DMS53 treated with DMSO at 0.1 percent for 48 hours (cell line): ENCODE data around the gene WDR53.
"Not testable (repeated sequence)": the region's sequence is repeated elsewhere in the genome, so short reads cannot be mapped to it uniquely, and the experiment has no call there.

Experiments used
- DNase-seq: peaks from one replicate; lab custom pipeline; 2025; ENCODE audit not compliant: unreplicated experiment; lab: John Stamatoyannopoulos, UW

The WDR53 gene

DNA sequence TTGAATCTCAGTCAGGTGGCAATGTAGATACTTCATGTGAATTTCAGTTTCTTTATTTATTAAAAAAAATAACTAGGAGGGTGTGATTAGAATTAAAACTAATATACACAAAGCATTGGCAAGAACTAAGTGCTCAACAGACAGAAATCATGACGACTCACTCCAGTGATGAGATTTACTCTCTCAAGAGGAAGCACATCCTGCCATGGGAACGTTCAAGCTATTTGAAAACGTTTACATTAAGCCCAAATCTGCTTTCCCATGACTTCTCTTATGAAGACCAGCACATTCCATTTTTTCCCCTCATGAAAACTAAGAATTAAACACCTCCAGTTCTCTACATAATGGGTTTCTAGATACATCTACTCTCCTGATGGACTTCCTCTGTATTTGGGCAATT lies 8.5 kb downstream of the WDR53 start:
- DNase-seq: no peak

- DNase-seq: no peak
Observed at GRCh38 chr3:196558476-196558875, 9.9 kb downstream of the WDR53 start.

DNA sequence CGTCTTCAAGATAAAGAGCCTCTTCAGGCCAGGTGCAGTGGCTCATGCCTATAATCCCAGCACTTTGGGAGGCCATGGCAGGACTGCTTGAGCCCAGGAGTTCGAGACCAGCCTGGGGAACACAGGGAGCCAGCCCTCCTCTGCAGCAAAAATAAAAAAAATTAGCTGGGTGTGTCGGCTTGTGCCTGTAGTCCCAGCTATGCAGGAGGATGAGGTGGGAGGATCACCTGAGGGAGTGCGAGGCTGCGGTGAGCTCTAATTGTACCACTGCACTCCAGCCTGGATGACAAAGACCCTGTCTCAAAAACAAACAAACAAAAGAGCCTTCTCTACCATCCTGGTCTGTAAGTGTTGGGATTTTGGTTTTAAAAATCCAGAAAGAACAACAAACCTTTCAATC lies 11.1 kb downstream of the WDR53 start:
- DNase-seq: no peak

DNA sequence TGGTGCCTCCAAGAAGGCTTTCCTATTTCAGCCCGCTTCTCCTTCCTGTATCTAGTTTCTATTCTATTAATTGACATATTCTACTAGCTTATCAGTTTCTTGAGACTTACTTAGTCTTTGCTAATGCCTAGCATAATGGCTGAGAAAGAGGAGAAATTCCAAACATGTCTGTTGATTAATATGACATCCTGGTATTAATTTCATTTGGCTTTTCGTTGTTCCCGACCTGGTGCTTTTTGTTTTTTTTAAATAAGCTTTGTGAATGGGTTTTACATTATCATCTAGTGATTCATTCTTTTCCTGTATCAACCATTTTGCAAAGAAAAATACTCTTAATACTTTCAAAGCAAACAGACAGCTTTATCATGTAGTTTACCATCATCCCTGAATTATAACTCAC lies 13.1 kb downstream of the WDR53 start:
- no peak for DNase-seq

DNA sequence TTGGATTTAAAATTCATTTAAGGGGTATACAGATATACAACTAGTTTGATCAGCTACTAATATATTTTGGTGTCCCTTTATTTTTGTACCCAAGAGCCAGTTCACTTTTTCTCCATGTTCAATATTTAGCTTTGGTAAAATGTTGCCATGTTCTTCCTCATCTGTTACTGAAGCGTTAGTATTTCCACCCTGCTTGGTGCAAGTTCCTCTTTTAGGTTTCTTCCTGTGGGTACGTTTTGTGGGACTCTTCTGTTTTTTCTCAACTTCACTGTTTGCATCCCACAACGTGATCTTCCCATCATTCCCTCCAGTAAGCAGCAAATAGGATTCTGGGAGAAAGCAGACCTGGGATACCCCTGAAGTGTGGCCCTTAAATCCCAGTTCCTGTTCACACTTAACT lies 14.1 kb downstream of the WDR53 start:
- no peak for DNase-seq

GRCh38 chr3:196553551-196553950 lies 14.8 kb downstream of the WDR53 start:
- no peak for DNase-seq

DNA sequence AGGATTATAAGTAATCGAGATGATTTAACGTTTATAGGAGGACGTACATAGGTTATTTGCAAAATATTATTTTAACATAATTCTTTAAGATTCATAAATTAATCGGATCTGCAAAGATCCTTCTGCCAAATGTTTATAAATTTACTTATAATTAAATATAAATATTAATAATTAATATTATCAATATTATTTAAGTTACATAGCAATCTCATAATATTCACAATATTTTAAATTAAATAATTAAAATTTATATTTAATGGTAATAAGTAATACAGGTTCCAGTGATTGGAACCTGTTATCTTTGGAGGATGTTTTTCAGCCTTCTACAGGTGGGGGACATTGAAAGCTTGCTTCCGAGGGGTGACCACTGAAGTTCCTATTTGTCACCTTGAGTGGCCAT lies 16.1 kb downstream of the WDR53 start:
- no peak for DNase-seq

DNA sequence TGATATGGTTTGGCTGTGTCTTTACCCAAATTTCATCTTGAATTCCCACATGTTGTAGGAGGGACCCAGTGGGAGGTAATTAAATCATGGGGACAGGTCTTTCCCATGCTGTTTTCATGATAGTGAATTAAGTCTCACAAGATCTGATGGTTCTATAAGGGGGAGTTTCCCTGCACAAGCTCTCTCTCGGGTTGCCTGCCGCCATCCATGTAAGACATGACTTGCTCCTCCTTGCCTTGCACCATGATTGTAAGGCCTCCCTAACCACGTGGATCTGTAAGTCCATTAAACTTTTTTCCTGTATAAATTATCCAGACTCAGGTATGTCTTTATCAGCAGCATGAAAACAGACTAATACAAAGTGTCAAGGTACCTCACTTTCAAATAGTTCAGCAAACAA lies 18.2 kb downstream of the WDR53 start:
- not testable (repeated sequence) for DNase-seq

- not testable (repeated sequence) for DNase-seq
Observed at GRCh38 chr3:196549312-196549711, 19.0 kb downstream of the WDR53 start.

DNA sequence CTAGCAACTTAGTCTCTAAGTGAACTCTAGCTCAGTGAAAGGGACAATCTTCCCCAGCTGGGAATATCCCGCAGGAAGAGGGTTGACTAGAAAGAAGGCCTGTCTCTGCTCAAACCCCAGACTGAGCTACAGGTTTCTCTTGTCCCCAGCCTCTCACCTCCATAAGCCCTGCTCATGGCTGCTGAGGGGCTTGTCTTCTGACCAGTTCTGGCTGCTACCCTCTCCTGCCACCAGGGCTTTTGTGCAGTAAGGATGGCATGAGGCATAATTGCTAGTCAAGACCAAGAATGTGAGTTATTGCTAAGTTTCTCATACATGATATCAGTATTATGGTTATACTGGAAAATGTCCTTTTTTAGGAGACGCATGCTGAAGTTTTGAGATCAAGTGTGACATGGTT lies 21.3 kb downstream of the WDR53 start:
- no peak for DNase-seq

DNA sequence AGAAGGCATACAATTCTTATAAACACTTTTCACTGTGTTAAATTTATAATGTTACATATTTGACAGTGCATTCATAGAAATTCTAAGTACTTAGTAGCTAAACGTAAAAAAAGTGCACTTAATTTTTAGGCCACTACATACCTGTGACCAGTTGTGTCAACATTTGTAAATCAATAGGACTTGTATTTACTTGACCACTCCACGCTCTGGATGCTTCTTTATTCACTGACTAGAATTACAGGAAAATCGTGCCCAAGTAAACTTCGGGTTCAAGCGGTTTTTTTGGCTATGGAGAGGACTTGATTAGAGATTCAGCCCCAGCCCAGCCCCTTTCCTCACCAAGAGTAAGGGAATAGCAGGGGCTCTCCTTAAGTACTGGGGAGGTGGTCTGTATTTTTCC lies 21.8 kb downstream of the WDR53 start:
- DNase-seq: no peak

GRCh38 chr3:196544491-196544992 lies 23.8 kb downstream of the WDR53 start:
- no peak for DNase-seq

DNA sequence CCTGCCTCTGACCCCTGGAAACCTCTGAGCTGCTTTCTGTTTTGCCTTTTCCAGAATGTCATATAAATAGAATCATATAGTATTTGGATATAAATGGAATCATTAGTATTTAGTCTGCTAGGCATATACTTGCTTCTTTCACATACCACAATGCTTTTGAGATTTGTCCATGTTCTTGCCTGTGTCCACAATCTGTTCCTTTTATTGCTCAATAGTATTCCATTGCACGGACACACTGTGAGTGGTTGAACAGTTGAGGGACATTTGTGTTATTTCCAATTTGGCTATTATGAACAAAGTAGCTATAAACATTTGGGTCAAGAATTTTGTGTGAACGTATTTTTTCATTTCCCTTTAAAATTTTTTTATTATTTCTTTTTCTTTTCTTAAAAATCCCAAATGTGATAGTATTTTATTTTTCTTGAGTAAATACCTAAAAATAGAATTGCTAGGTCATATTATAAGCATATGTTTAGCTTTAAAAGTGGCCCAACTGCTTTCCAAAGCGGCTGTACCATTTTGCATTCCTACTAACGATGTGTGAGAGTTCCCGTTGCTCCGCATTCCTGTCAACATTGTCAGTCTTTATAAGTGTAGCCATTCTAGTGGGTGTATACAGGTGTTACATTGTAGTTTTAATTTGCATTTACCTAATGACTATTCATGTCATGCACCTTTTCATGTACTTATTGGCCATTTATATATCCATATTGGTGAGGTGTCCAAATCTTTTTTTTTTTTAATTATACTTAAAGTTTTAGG lies 26.5 kb downstream of the WDR53 start:
- DNase-seq: no peak

- no peak for DNase-seq
Observed at GRCh38 chr3:196537319-196537984, 30.9 kb downstream of the WDR53 start.

GRCh38 chr3:196533260-196533681 lies 35.1 kb downstream of the WDR53 start:
- no peak for DNase-seq

- no peak for DNase-seq
Observed at GRCh38 chr3:196531418-196531817, 36.9 kb downstream of the WDR53 start.

GRCh38 chr3:196528639-196529233 lies 39.6 kb downstream of the WDR53 start:
- peak; percentile 49 for DNase-seq

GRCh38 chr3:196525141-196525540 lies 43.2 kb downstream of the WDR53 start:
- no peak for DNase-seq

DNA sequence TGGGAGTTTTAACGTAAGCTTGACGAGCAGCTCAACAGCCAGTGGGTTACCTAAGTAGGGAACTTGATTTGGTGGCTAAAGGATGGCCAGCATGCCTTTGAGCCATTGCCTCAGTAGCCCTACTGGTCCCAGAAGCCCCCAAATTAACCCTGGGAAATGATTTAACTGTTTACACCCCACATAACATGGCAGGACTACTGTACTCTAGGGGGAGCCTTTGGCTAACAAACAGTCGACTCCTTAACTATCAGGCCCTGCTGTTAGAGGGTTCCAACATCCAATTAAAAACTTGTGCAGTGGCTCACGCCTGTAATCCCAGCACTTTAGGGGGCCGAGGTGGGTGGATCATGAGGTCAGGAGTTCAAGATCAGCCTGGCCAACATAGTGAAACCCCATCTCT lies 43.8 kb downstream of the WDR53 start:
- no peak for DNase-seq

GRCh38 chr3:196523841-196524240 lies 44.5 kb downstream of the WDR53 start:
- DNase-seq: no peak

- DNase-seq: not testable (repeated sequence)
Observed at GRCh38 chr3:196521291-196521690, 47.1 kb downstream of the WDR53 start.

DNA sequence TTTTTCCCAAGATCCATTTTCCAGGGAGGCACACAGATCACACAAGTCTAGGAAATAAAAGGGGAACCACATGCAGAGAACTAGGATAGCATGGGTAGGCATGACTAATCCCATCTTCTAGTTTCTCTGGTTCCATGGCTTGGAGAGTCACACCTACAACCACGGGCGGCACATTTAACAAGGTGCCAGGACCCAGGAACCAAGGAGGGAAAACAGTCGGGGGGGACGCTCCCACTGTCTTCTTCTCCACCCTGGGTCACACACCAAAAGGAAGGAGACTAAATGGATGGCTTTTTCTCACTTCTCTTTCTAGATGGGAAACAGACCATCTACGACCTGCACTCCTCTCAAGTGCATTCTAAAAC lies 48.7 kb downstream of the WDR53 start:
- DNase-seq: no peak
